Gastrocnemius medialis (tissue), 4 donors: Measurements from ENCODE around the gene VAMP7. TPM values are rescaled to one million over a fixed set of nuclear protein-coding genes. Genes with fewer than 3 reads are reported as not detected.
"Not testable (repeated sequence)": the region's sequence is repeated elsewhere in the genome, so short reads cannot be mapped to it uniquely, and the experiment has no call there.

Experiments
- ATAC-seq, 2 donors: fragments of 150-250 bp; one replicate each; pipeline ENCODE4 v1.9.1; 2016
- DNase-seq, 2 donors: peaks; one replicate each; pipeline ENCODE4 v3.0.0-alpha.2; 2019
- H3K27ac ChIP-seq, 4 donors: fragments of 200-600 bp; sonication (generic); 1 replicate in 1 of 4; 2 replicates in 3 of 4; pipeline ENCODE4 v1.5.1; 2016 to 2018; ENCODE audit warnings: mild to moderate bottlenecking in 2 of 4, moderate library complexity in 1 of 4
- H3K27me3 ChIP-seq, 3 donors: fragments of 200-600 bp; sonication (generic) in 2 of 3; 1 replicate in 1 of 3; 2 replicates in 2 of 3; pipeline versions ENCODE4 v1.5.1 to v1.6.0; 2016 to 2019; ENCODE audit warnings: mild to moderate bottlenecking in 1 of 3, moderate library complexity in 1 of 3
- H3K36me3 ChIP-seq, 2 donors: fragments of 200-600 bp; sonication (generic) in 1 of 2; one replicate each; pipeline ENCODE4 v1.5.1; 2017 to 2018
- H3K4me1 ChIP-seq, 2 donors: fragments of 200-600 bp; sonication (generic) in 1 of 2; one replicate each; pipeline ENCODE4 v1.5.1; 2016 to 2017; ENCODE audit warnings: mild to moderate bottlenecking in 2 of 2
- H3K4me3 ChIP-seq, 4 donors: fragments of 200-600 bp; sonication (generic) in 3 of 4; 1 replicate in 1 of 4; 2 replicates in 3 of 4; pipeline ENCODE4 v1.5.1; 2016 to 2019; ENCODE audit warnings: mild to moderate bottlenecking in 2 of 4
- H3K9me3 ChIP-seq, 3 donors: fragments of 200-600 bp; sonication (generic) in 2 of 3; 1 replicate in 1 of 3; 2 replicates in 2 of 3; pipeline ENCODE4 v1.5.1; 2016 to 2019
- CTCF ChIP-seq, 5 experiments: fragments of 450-650 bp in 3 of 5; fragments of 200-600 bp in 2 of 5; sonication (generic) in 2 of 5; IDR thresholded peaks in 4 of 5; conservative IDR thresholded peaks in 1 of 5; 1 replicate in 4 of 5; 2 replicates in 1 of 5; pipeline ENCODE4 v1.5.1; 2016 to 2019; ENCODE audit warnings: antibody characterized with exemption in 5 of 5, mild to moderate bottlenecking in 3 of 5, moderate library complexity in 3 of 5
- POLR2A ChIP-seq, 2 donors: fragments of 450-650 bp; IDR thresholded peaks; one replicate each; pipeline ENCODE4 v1.6.1; 2017; ENCODE audit warnings: antibody characterized with exemption in 2 of 2, mild to moderate bottlenecking in 2 of 2, moderate library complexity in 2 of 2
- in situ Hi-C, 4 donors: fragments of 200-750 bp; cut with MboI; loops; one replicate each; pipeline versions ENCODE4 v1.15.0 to v1.8.0; 2017; ENCODE audit warnings: low sequenced_read_pairs in 4 of 4
- intact Hi-C: fragments of 100-400 bp; cut with DNase I; formaldehyde crosslinking; loops from one replicate; pipeline ENCODE4 v1.15.1; 2023; ENCODE audit warnings: low total_unique reads
- total RNA-seq, 4 donors: library from RNA; depleted of rRNA; stranded (reverse); fragments of >200 nt; gene quantifications; one replicate each; pipeline versions ENCODE4 v1.1.0 to v1.2.3, GENCODE V29; 2016

VAMP7 gene
- total RNA-seq, 4 donors from 2014 or later: 21.6 to 41.4 (median 32.2) TPM

GRCh38 chrX:155968326-155968661, 87.1 kb downstream of the VAMP7 start:
- H3K4me1 ChIP-seq: no peaks in the 10 kb centered on the region
- TF ChIP-seq CTCF (IDR thresholded peaks at IDR 0.05 in 4 of 5, conservative IDR thresholded peaks at IDR 0.05 in 1 of 5) (no peak), POLR2A (IDR thresholded peaks at IDR 0.05) (no peak)
- H3K27me3 ChIP-seq: no peaks in the 10 kb centered on the region
- H3K4me3 ChIP-seq: no peak overlapping the region
- no peak for ATAC-seq
- H3K36me3 ChIP-seq: no peaks in the 10 kb centered on the region
- no peak overlapping the region for H3K27ac ChIP-seq
- in situ Hi-C loops (no loop called here), intact Hi-C loops (no loop called here)
- DNase-seq: no peak
- H3K9me3 ChIP-seq: no peaks in the 10 kb centered on the region

GRCh38 chrX:155968791-155969190, 87.6 kb downstream of the VAMP7 start:
- Histone ChIP-seq H3K4me1 (no peaks in the 10 kb centered on the region), H3K27me3 (no peaks in the 10 kb centered on the region), H3K9me3 (no peaks in the 10 kb centered on the region), H3K27ac (no peak overlapping the region), H3K36me3 (no peaks in the 10 kb centered on the region), H3K4me3 (no peak overlapping the region)
- in situ Hi-C loops (no loop called here), intact Hi-C loops (no loop called here)
- no peak for TF ChIP-seq POLR2A (IDR thresholded peaks at IDR 0.05)
- no peak for TF ChIP-seq CTCF (IDR thresholded peaks at IDR 0.05 in 4 of 5, conservative IDR thresholded peaks at IDR 0.05 in 1 of 5)
- no peak for DNase-seq
- no peak for ATAC-seq

- H3K27me3 ChIP-seq, intact Hi-C loops, H3K36me3 ChIP-seq, H3K4me1 ChIP-seq, in situ Hi-C loops, H3K9me3 ChIP-seq, H3K27ac ChIP-seq, DNase-seq, ATAC-seq, H3K4me3 ChIP-seq: not testable (repeated sequence)
Observed at GRCh38 chrX:155971658-155972057, 90.5 kb downstream of the VAMP7 start.

- H3K27ac ChIP-seq, H3K9me3 ChIP-seq, intact Hi-C loops, H3K36me3 ChIP-seq, H3K4me3 ChIP-seq, H3K4me1 ChIP-seq, in situ Hi-C loops, ATAC-seq, H3K27me3 ChIP-seq, DNase-seq: not testable (repeated sequence)
Observed at GRCh38 chrX:155972241-155972640, 91.1 kb downstream of the VAMP7 start.

- no peak overlapping the region for H3K4me3 ChIP-seq
- ATAC-seq: no peak
Observed at GRCh38 chrX:155983326-155983725, 102.2 kb downstream of the VAMP7 start.

More at GRCh38 chrX:155983326-155983725, 102.2 kb downstream of the VAMP7 start:
- DNase-seq: no peak
- no peak overlapping the region for H3K27ac ChIP-seq
- no peaks in the 10 kb centered on the region for H3K4me1 ChIP-seq
- intact Hi-C loops: no loop called here
- TF ChIP-seq POLR2A (IDR thresholded peaks at IDR 0.05) (no peak), CTCF (IDR thresholded peaks at IDR 0.05 in 4 of 5, conservative IDR thresholded peaks at IDR 0.05 in 1 of 5) (no peak)
- no peaks in the 10 kb centered on the region for H3K36me3 ChIP-seq
- in situ Hi-C loops: no loop called here
- H3K27me3 ChIP-seq: no peaks in the 10 kb centered on the region
- H3K9me3 ChIP-seq: no peaks in the 10 kb centered on the region
